HepG2 (cell line): ENCODE results near the gene FAIM. TPM values are rescaled to one million over a fixed set of nuclear protein-coding genes. Genes with fewer than 3 reads are reported as not detected.

Experiments used
- ADNP ChIP-seq: sonication (generic); formaldehyde crosslinking; IDR thresholded peaks from 2 replicates; pipeline ENCODE4 v1.4.0; 2020; ENCODE audit warnings: missing genetic modification reagents
- ETV5 ChIP-seq: IDR thresholded peaks from 2 replicates; pipeline ENCODE4 v1.6.1; 2018; ENCODE audit warnings: missing biosample characterization, missing genetic modification reagents, inconsistent platforms, borderline replicate concordance
- ISX ChIP-seq: sonication (generic); formaldehyde crosslinking; conservative IDR thresholded peaks from 2 replicates; pipeline ENCODE4 v1.5.0; 2020; ENCODE audit warnings: missing genetic modification reagents
- KMT2A ChIP-seq: sonication (generic); formaldehyde crosslinking; IDR thresholded peaks from 2 replicates; pipeline ENCODE4 v1.4.0; 2020; ENCODE audit warnings: missing genetic modification reagents
- MEIS1 ChIP-seq: sonication (generic); formaldehyde crosslinking; IDR thresholded peaks from 2 replicates; pipeline ENCODE4 v1.9.0; 2021; ENCODE audit warnings: mild to moderate bottlenecking, missing genetic modification reagents, moderate library complexity, borderline replicate concordance
- NR2C2 ChIP-seq: sonication (generic); formaldehyde crosslinking; IDR thresholded peaks from 2 replicates; pipeline ENCODE4 v1.4.0; 2020; ENCODE audit warnings: missing genetic modification reagents, mild to moderate bottlenecking, moderate library complexity, borderline replicate concordance
- NR2F6 ChIP-seq, 2 experiments: IDR thresholded peaks; 2 replicates each; pipeline ENCODE4 v1.6.1; 2016; ENCODE audit warnings: antibody characterized with exemption in 1 of 2, mild to moderate bottlenecking in 1 of 2
- RXRA ChIP-seq: sonication (generic); formaldehyde crosslinking; IDR thresholded peaks from 2 replicates; pipeline ENCODE4 v1.5.1; 2020; ENCODE audit warnings: missing genetic modification reagents
- SP140L ChIP-seq: sonication (generic); formaldehyde crosslinking; IDR thresholded peaks from 2 replicates; pipeline ENCODE4 v1.4.0; 2020; ENCODE audit warnings: missing genetic modification reagents, borderline replicate concordance
- TARDBP ChIP-seq: sonication (generic); formaldehyde crosslinking; IDR thresholded peaks from 2 replicates; pipeline ENCODE4 v1.8.0; 2022; ENCODE audit warnings: mild to moderate bottlenecking, missing genetic modification reagents
- TEAD3 ChIP-seq: optimal IDR thresholded peaks from 2 replicates; pipeline ENCODE3; 2016; ENCODE audit warnings: borderline replicate concordance
- ZC3H4 ChIP-seq: sonication (generic); formaldehyde crosslinking; IDR thresholded peaks from 2 replicates; pipeline ENCODE4 v1.4.0; 2020; ENCODE audit warnings: missing genetic modification reagents, borderline replicate concordance
- ZNF12 ChIP-seq: sonication (generic); formaldehyde crosslinking; IDR thresholded peaks from 2 replicates; pipeline ENCODE4 v1.5.0; 2020; ENCODE audit warnings: missing genetic modification reagents
- ZNF225 ChIP-seq: sonication (generic); formaldehyde crosslinking; IDR thresholded peaks from 2 replicates; pipeline ENCODE4 v1.4.0; 2020; ENCODE audit warnings: mild to moderate bottlenecking, missing genetic modification reagents
- ZNF589 ChIP-seq: sonication (generic); formaldehyde crosslinking; conservative IDR thresholded peaks from 2 replicates; pipeline ENCODE4 v1.8.0; 2022; ENCODE audit warnings: mild to moderate bottlenecking, moderate library complexity, missing genetic modification reagents
- ZNF720 ChIP-seq: sonication (generic); formaldehyde crosslinking; IDR thresholded peaks from 2 replicates; pipeline ENCODE4 v1.4.0; 2020; ENCODE audit warnings: missing genetic modification reagents
- ZNF775 ChIP-seq: sonication (generic); formaldehyde crosslinking; IDR thresholded peaks from 2 replicates; pipeline ENCODE4 v1.4.0; 2020; ENCODE audit warnings: missing genetic modification reagents, mild to moderate bottlenecking, moderate library complexity, borderline replicate concordance
- ZSCAN20 ChIP-seq: sonication (generic); formaldehyde crosslinking; IDR thresholded peaks from 2 replicates; pipeline ENCODE4 v1.4.0; 2020; ENCODE audit warnings: missing genetic modification reagents, mild to moderate bottlenecking, borderline replicate concordance
- polyA plus RNA-seq, 8 experiments: library from polyadenylated mRNA; depleted of rRNA in 3 of 8; stranded (reverse) in 7 of 8; unstranded in 1 of 8; fragments of >200 nt; fragmentation: Illumina TruSeq in 4 of 8; extraction: Trizol in 4 of 8; gene quantifications; 2 replicates each; pipeline versions ENCODE4 v1.2.1 to v1.2.3, GENCODE V29; 2011 to 2016; ENCODE audit warnings: low read depth in 4 of 8, missing spikeins in 1 of 8, mixed read lengths in 1 of 8; ENCODE audit not compliant: insufficient read depth in 1 of 8
- total RNA-seq, 5 experiments: library from RNA; depleted of rRNA; stranded (reverse); fragments of >200 nt; fragmentation: Illumina TruSeq; extraction: Trizol; gene quantifications; 2 replicates each; pipeline ENCODE4 v1.2.3, GENCODE V29; 2016; ENCODE audit warnings: low read depth in 1 of 5
- TF ChIP-seq, protein P1 (sequence below), 2 experiments: fragments of 450-650 bp in 1 of 2; sonication (generic) in 1 of 2; formaldehyde crosslinking in 1 of 2; IDR thresholded peaks; 2 replicates each; pipeline versions ENCODE4 v1.6.1 to v1.8.0; 2016 to 2022; ENCODE audit warnings: antibody characterized with exemption in 1 of 2, mild to moderate bottlenecking in 1 of 2, missing genetic modification reagents in 1 of 2

FAIM gene
- total and polyA plus RNA-seq, 2 of the 13 experiments (the other 11 are each of a cell fraction or from before 2014, with no cell fraction given), result 4.3 to 25.8 TPM

DNA sequence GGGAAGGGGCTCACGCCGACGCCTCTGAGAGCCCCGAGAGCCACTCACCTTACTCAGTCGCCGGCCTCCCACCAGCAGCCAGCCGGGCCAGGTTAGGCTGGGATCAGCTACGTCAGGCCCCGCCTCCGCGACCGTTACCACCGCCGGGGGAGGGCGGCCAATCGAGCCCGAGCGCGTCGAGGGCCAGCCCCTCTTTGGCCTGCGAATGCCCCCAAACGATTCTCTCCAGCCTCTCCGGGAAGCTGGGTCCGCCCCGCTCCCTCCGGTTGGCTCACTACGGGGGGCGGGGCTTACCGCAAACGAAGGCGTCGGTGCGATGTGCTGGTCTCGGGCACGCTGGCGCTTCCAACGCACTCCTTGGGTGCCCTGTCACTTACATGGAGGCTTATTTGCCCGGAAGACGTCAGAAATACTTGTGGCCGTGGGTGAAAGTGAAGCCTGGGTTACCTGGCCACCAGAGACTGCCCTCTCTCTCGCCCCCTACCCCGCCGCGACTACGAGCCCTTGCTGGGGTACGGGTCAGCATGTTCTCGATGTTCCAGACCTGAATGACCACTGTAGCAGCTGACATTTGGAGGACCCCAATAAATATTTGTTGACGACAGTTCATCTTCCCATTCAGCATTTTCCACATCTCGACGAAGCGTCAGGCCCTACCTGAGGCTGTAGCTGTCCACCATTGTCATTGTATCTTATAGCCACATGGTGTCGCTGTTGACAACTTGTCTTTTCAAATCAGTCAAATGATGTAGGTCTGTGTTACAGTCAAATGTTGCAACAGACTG is 14.2 kb upstream of the FAIM start, which contains the start of gene CEP70 (continued):
- TF ChIP-seq, protein P1, sequence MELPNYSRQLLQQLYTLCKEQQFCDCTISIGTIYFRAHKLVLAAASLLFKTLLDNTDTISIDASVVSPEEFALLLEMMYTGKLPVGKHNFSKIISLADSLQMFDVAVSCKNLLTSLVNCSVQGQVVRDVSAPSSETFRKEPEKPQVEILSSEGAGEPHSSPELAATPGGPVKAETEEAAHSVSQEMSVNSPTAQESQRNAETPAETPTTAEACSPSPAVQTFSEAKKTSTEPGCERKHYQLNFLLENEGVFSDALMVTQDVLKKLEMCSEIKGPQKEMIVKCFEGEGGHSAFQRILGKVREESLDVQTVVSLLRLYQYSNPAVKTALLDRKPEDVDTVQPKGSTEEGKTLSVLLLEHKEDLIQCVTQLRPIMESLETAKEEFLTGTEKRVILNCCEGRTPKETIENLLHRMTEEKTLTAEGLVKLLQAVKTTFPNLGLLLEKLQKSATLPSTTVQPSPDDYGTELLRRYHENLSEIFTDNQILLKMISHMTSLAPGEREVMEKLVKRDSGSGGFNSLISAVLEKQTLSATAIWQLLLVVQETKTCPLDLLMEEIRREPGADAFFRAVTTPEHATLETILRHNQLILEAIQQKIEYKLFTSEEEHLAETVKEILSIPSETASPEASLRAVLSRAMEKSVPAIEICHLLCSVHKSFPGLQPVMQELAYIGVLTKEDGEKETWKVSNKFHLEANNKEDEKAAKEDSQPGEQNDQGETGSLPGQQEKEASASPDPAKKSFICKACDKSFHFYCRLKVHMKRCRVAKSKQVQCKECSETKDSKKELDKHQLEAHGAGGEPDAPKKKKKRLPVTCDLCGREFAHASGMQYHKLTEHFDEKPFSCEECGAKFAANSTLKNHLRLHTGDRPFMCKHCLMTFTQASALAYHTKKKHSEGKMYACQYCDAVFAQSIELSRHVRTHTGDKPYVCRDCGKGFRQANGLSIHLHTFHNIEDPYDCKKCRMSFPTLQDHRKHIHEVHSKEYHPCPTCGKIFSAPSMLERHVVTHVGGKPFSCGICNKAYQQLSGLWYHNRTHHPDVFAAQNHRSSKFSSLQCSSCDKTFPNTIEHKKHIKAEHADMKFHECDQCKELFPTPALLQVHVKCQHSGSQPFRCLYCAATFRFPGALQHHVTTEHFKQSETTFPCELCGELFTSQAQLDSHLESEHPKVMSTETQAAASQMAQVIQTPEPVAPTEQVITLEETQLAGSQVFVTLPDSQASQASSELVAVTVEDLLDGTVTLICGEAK (IDR thresholded peaks at IDR 0.05), result no peak
- TF ChIP-seq, protein P1 (CRISPR knock-in tag; IDR thresholded peaks at IDR 0.05), result no peak
- TF ChIP-seq ZNF225, result 0 out of 2 replicates have a peak, but pooled peaks have one; percentile 56
- peak; percentile 37; the same call in 1 of the 2 replicates for TF ChIP-seq TARDBP (CRISPR knock-in tag)
- TF ChIP-seq ZSCAN20, result 0 out of 2 replicates have a peak, but pooled peaks have one; percentile 46
- peak; percentile 36; the same call in 1 of the 2 replicates for TF ChIP-seq NR2C2 (CRISPR knock-in tag)
- TF ChIP-seq ZC3H4 (CRISPR knock-in tag), result no peak
- no peak for TF ChIP-seq ISX
- peak; percentile 70; the same call in 1 of the 2 replicates for TF ChIP-seq ZNF589
- TF ChIP-seq ZNF775, result no peak
- TF ChIP-seq ADNP, result no peak
- no peak for TF ChIP-seq KMT2A (CRISPR knock-in tag)
- TF ChIP-seq SP140L, result no peak
- TF ChIP-seq TEAD3, result peak; percentile 73
- TF ChIP-seq NR2F6 (IDR thresholded peaks at IDR 0.05), result no peak
- TF ChIP-seq NR2F6 (CRISPR knock-in tag; IDR thresholded peaks at IDR 0.05), result 0 out of 2 replicates have a peak, but pooled peaks have one; percentile 39
- peak; percentile 96 for TF ChIP-seq RXRA (CRISPR knock-in tag)
- no peak for TF ChIP-seq ZNF720 (CRISPR knock-in tag)
- TF ChIP-seq MEIS1 (CRISPR knock-in tag), result no peak
- no peak for TF ChIP-seq ETV5 (CRISPR knock-in tag)
- no peak for TF ChIP-seq ZNF12
